Activated T-cell treated with anti-CD3 and anti-CD28 coated beads, Interleukin-2, amount 50 U/mL, for 72 hours (primary cell): ENCODE measurements around the gene PAM. TPM values are rescaled to one million over a fixed set of nuclear protein-coding genes. Genes with fewer than 3 reads are reported as not detected.

Experiments used
- ATAC-seq, 2 donors: fragments of 150-1000 bp; cut with Tn5 transposase; replicated peaks in 1 of 2; 2 replicates each; pipeline ENCODE4 v1.10.0; 2021; ENCODE audit warnings: moderate library complexity in 2 of 2, mild to moderate bottlenecking in 1 of 2
- DNase-seq, 2 donors: peaks; one replicate each; pipeline ENCODE4 v3.0.0; 2021 to 2022; ENCODE audit warnings: mixed read lengths in 1 of 2
- H3K27ac Mint-ChIP-seq: one replicate; pipeline ENCODE4 v1.8.0; 2022; ENCODE audit warnings: mild to moderate bottlenecking, moderate library complexity, mixed read lengths
- H3K27me3 Mint-ChIP-seq: one replicate; pipeline ENCODE4 v1.8.0; 2022; ENCODE audit warnings: low read depth, mixed read lengths
- H3K36me3 Mint-ChIP-seq, 2 donors: one replicate each; pipeline ENCODE4 v1.8.0; 2022; ENCODE audit warnings: mixed read lengths in 2 of 2, mild to moderate bottlenecking in 1 of 2; ENCODE audit not compliant: insufficient read depth in 2 of 2
- H3K4me1 Mint-ChIP-seq: one replicate; pipeline ENCODE4 v1.8.0; 2022; ENCODE audit warnings: low read depth, mixed read lengths
- H3K4me3 Mint-ChIP-seq, 2 donors: one replicate each; pipeline ENCODE4 v1.8.0; 2022; ENCODE audit warnings: mild to moderate bottlenecking in 2 of 2, mixed read lengths in 2 of 2, moderate library complexity in 2 of 2
- H3K9me3 Mint-ChIP-seq, 2 donors: one replicate each; pipeline ENCODE4 v1.8.0; 2022; ENCODE audit warnings: mixed read lengths in 2 of 2
- total RNA-seq, 2 donors: library from RNA; stranded (reverse); gene quantifications; one replicate each; pipeline ENCODE4 v1.2.3, GENCODE V29; 2022

The PAM gene
- total RNA-seq, 2 donors from 2014 or later, result 41.7 to 56.6 TPM

DNA sequence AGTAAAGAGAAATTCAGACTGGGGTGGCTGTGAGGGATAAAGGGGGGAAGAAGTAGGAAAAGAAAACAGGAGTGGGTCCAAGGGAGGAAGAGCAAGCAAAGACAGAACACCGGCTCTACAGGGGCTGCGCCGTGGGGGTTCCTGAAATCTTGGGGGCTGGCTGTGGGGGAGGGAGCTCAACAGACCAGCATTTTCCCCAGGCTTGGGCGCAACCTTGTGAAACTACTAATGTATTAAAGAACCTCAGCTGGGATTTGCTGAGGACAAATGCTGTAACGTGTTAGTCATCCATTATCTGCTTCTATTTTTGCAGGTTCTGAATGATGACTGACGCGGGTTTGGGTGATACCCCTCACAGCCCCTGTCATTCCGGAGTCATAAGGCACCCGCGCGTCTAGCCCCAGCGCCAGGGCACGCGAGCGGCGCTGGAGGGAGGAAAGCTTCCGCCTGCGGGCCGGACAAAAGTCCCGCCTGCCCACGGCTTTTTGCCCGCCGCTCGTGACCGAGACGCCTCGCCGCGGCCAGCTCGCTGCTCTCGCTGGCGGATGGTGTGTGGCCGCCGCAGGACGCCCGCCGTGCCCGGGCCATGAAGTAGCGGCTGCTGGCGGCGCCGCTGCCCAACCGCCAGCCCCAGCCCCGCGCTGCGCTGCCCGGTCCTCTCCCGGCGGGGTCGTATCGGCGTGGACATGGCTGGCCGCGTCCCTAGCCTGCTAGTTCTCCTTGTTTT lies 110.6 kb downstream of the PAM start:
- DNase-seq (peak; percentile 50 to 58), ATAC-seq (peak; percentile 92 to 98)
- no peaks in the 10 kb centered on the region for H3K9me3 Mint-ChIP-seq
- peaks cover 5 to 10% of the 10 kb centered on the region in 2 donors for H3K36me3 Mint-ChIP-seq
- peaks cover 10% of the 10 kb centered on the region for H3K27me3 Mint-ChIP-seq
- H3K4me1 Mint-ChIP-seq, result peaks cover 11% of the 10 kb centered on the region
- peak overlapping the region; percentile 76 to 79 for H3K4me3 Mint-ChIP-seq
- peak overlapping the region; percentile 23 for H3K27ac Mint-ChIP-seq

DNA sequence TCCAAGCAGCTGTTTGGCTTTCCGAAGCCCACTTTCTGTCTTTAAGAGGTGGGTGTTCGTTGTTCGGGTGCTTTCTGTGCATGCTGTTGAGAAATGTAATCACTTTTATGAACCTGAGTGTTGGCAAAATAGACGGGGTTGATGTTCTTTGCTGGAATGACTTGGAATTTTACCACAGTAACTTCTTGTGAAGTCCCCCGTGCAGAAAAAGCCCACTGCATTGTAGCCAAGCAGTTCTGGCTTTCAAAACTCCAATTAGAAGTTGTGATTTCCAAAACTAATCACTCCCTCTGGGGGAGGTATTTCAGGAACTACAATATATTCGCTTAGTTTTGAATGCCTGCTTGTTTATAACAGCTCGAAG lies 111.1 kb downstream of the PAM start:
- ATAC-seq, result no peak
- Mint-ChIP-seq H3K9me3 (no peaks in the 10 kb centered on the region), H3K27me3 (peaks cover 10% of the 10 kb centered on the region), H3K4me1 (peaks cover 11% of the 10 kb centered on the region), H3K27ac (peak overlapping the region; percentile 23), H3K4me3 (peak overlapping the region; percentile 76 to 79), H3K36me3 (peaks cover 5 to 10% of the 10 kb centered on the region in 2 donors)
- DNase-seq, result no peak

- H3K4me3 Mint-ChIP-seq, result no peak overlapping the region
- H3K9me3 Mint-ChIP-seq, result no peaks in the 10 kb centered on the region
- H3K27me3 Mint-ChIP-seq, result peaks cover 10% of the 10 kb centered on the region
- DNase-seq, result no peak
- ATAC-seq, result no peak
- H3K4me1 Mint-ChIP-seq, result peaks cover 11% of the 10 kb centered on the region
- H3K36me3 Mint-ChIP-seq, result peaks cover 5 to 12% of the 10 kb centered on the region in 2 donors
- H3K27ac Mint-ChIP-seq, result no peak overlapping the region
Observed at GRCh38 chr5:102867992-102868662, 113.0 kb downstream of the PAM start.

DNA sequence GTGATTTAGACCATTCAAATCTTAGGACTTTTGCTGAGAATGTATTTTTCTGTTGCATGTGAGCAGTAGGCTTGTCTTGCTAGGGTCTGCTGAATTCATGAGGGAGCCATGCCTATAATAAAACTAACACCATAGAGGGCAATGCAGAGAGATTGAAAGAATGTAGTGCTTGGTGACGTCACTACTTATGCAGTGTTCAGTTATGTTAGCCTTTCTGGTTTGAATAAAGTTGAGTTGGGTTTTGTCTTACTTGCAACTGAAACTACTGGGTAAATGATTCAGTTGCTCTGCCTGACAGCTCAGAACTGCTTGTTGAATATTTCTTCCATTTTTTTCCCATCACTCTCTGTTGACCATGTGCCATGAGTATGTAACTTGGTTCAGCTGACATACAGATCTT lies 114.1 kb downstream of the PAM start:
- Mint-ChIP-seq H3K9me3 (no peaks in the 10 kb centered on the region), H3K27ac (no peak overlapping the region), H3K4me1 (peaks cover 11% of the 10 kb centered on the region), H3K27me3 (peaks cover 10% of the 10 kb centered on the region), H3K36me3 (peaks cover 5 to 12% of the 10 kb centered on the region in 2 donors), H3K4me3 (no peak overlapping the region)
- DNase-seq (no peak), ATAC-seq (no peak)

GRCh38 chr5:102873379-102873932 lies 118.4 kb downstream of the PAM start:
- no peaks in the 10 kb centered on the region for H3K9me3 Mint-ChIP-seq
- no peak overlapping the region for H3K4me3 Mint-ChIP-seq
- no peaks in the 10 kb centered on the region for H3K4me1 Mint-ChIP-seq
- no peak for DNase-seq
- no peak for ATAC-seq
- no peak overlapping the region for H3K27ac Mint-ChIP-seq
- no peaks in the 10 kb centered on the region for H3K27me3 Mint-ChIP-seq
- peaks cover 3 to 15% of the 10 kb centered on the region in 2 donors for H3K36me3 Mint-ChIP-seq

- no peak overlapping the region for H3K4me3 Mint-ChIP-seq
- H3K36me3 Mint-ChIP-seq, result peaks cover 3 to 15% of the 10 kb centered on the region in 2 donors
- DNase-seq (no peak), ATAC-seq (no peak)
- H3K9me3 Mint-ChIP-seq, result no peaks in the 10 kb centered on the region
- H3K4me1 Mint-ChIP-seq, result no peaks in the 10 kb centered on the region
- H3K27me3 Mint-ChIP-seq, result no peaks in the 10 kb centered on the region
- no peak overlapping the region for H3K27ac Mint-ChIP-seq
Observed at GRCh38 chr5:102874054-102874453, 118.9 kb downstream of the PAM start.

GRCh38 chr5:102875721-102876123 lies 120.6 kb downstream of the PAM start:
- Mint-ChIP-seq H3K9me3 (no peaks in the 10 kb centered on the region), H3K27me3 (no peaks in the 10 kb centered on the region)
- ATAC-seq, result no peak

DNA sequence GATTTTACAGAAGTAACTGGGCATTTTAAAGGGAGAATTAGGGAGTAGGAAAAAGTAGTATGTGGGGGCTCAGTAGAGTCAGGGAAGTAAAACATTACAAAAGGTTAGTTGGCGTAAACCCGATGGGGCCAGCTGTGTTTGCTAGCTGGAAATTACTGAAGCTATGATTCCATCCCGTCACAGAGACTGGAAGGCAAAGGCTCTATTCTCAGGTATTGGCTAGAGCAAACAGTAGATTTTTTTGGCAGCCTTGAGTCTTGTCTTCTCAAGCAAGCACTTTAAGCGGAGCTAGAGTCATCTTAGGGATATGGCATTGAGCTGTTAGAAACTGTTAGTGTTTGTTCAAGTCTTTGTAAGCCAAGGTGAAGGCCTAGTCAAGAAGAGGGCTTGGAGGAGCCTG lies 121.5 kb downstream of the PAM start:
- no peak overlapping the region for H3K27ac Mint-ChIP-seq
- H3K4me3 Mint-ChIP-seq, result no peak overlapping the region
- H3K4me1 Mint-ChIP-seq, result no peaks in the 10 kb centered on the region
- no peaks in the 10 kb centered on the region for H3K27me3 Mint-ChIP-seq
- DNase-seq (no peak), ATAC-seq (no peak)
- no peaks in the 10 kb centered on the region for H3K9me3 Mint-ChIP-seq
- peaks cover 0 to 8% of the 10 kb centered on the region in 2 donors for H3K36me3 Mint-ChIP-seq

More at GRCh38 chr5:102875721-102876123, 120.6 kb downstream of the PAM start:
- no peak overlapping the region for H3K27ac Mint-ChIP-seq
- no peaks in the 10 kb centered on the region for H3K4me1 Mint-ChIP-seq
- peaks cover 0 to 8% of the 10 kb centered on the region in 2 donors for H3K36me3 Mint-ChIP-seq
- no peak for DNase-seq
- H3K4me3 Mint-ChIP-seq, result no peak overlapping the region

GRCh38 chr5:102879741-102880140 lies 124.6 kb downstream of the PAM start:
- DNase-seq (no peak), ATAC-seq (no peak)
- no peaks in the 10 kb centered on the region for H3K4me1 Mint-ChIP-seq
- H3K27me3 Mint-ChIP-seq, result no peaks in the 10 kb centered on the region
- H3K27ac Mint-ChIP-seq, result no peak overlapping the region
- no peak overlapping the region for H3K4me3 Mint-ChIP-seq
- peaks cover 0 to 6% of the 10 kb centered on the region in 2 donors for H3K36me3 Mint-ChIP-seq
- no peaks in the 10 kb centered on the region for H3K9me3 Mint-ChIP-seq

DNA sequence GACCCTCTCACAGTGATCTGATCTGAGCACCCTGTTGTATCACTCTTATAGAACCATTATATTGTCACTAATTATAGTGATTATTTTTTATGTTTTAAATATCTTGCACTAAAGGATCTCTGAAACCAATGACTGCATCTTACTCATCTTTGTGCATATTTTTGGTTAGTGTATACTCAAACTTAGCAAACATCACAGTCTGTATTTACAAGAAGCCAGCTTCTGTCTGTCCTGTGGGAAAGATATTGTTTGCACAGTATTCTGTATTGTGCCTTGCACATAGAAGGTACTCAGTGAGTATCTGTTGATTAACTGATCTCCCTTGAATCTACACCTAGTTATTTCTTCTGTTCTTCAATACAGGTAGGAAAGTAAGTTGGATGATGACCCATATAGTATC lies 131.5 kb downstream of the PAM start:
- Mint-ChIP-seq H3K27me3 (no peaks in the 10 kb centered on the region), H3K27ac (no peak overlapping the region), H3K9me3 (no peaks in the 10 kb centered on the region), H3K4me3 (no peak overlapping the region), H3K4me1 (no peaks in the 10 kb centered on the region), H3K36me3 (peaks cover 0 to 2% of the 10 kb centered on the region in 2 donors)
- no peak for ATAC-seq
- no peak for DNase-seq

DNA sequence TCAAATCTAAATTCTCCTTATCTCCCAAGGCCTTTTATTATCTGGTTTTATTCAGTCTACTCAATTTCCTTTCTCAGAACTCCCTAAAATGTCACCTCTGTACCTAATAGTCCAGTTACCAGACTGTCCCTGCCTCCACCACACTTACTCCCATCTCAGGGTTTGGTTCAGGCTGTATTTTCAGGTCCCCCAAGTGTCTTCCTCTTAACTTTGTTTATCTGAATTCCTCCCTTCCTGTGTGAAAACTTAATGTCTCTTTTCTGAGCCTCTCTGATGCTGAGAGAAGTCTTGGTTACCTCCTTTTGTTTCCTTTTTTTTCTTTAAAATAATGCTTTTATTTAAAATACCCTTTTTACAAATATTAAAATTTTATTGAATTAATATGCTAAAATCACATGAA lies 133.4 kb downstream of the PAM start:
- Mint-ChIP-seq H3K27me3 (no peaks in the 10 kb centered on the region), H3K4me1 (no peaks in the 10 kb centered on the region), H3K27ac (no peak overlapping the region), H3K4me3 (no peak overlapping the region), H3K36me3 (peaks cover 0 to 2% of the 10 kb centered on the region in 2 donors), H3K9me3 (no peaks in the 10 kb centered on the region)
- ATAC-seq, result no peak
- no peak for DNase-seq

DNA sequence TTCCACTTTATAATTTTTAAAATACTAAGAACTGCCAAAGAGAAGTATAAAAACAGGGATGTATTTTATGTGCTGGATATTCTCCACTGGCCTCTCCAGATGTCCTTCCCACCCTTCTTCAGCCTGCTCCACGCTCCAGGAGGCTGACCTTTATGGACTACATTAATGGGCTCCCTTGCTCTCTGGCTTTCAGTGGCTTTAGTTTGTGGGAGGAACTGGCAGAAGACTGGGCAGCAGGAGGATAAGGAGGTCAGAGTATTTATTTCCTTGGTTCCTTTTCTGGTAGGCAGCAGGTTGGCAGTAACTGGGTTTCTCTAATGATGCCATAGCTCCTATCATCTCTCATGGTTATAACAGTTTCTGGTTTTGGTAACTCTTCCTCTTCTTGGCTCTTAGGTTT lies 133.9 kb downstream of the PAM start:
- no peaks in the 10 kb centered on the region for H3K4me1 Mint-ChIP-seq
- ATAC-seq, result no peak

GRCh38 chr5:102890133-102890532 lies 135.0 kb downstream of the PAM start:
- Mint-ChIP-seq H3K36me3 (peaks cover 0 to 2% of the 10 kb centered on the region in 2 donors), H3K9me3 (peaks cover 0 to 2% of the 10 kb centered on the region in 2 donors), H3K4me1 (no peaks in the 10 kb centered on the region), H3K27me3 (no peaks in the 10 kb centered on the region), H3K4me3 (no peak overlapping the region), H3K27ac (no peak overlapping the region)
- no peak for DNase-seq
- no peak for ATAC-seq

More for the DNA sequence above, 133.9 kb downstream of the PAM start:
- Mint-ChIP-seq H3K4me3 (no peak overlapping the region), H3K27ac (no peak overlapping the region), H3K36me3 (peaks cover 0 to 2% of the 10 kb centered on the region in 2 donors), H3K27me3 (no peaks in the 10 kb centered on the region), H3K9me3 (peaks cover 0 to 2% of the 10 kb centered on the region in 2 donors)
- no peak for DNase-seq
